Activated CD4-positive, alpha-beta T cell treated with anti-CD3 and anti-CD28 coated beads for 1 hour (primary cell): ENCODE measurements around the gene LRSAM1.
"Not testable (repeated sequence)": the region's sequence is repeated elsewhere in the genome, so short reads cannot be mapped to it uniquely, and the experiment has no call there.

Experiments used
- DNase-seq: peaks from one replicate; pipeline ENCODE4 v3.0.0-alpha.2; 2020

Gene LRSAM1

GRCh38 chr9:127463382-127463781, 12.1 kb downstream of the LRSAM1 start:
- DNase-seq = no peak

DNA sequence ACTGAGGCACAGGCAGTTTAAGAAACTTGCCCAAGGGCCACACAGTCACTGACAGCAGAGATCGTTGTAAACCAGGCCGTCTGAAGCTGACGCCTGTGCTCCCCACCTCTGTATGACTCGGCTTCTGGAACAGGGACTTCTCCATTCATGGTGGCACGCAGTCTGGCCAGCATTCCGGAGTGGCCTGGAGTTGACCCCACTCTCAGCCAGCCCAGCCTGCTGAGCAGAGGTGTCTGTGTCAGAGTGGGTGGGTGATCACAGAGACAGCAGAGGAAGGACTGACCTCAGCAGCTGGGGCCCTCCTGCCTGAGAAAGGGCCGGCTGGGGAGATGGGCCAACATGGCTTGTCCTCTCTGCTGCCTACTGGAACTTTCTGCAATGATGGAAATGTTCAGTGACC, 12.6 kb downstream of the LRSAM1 start:
- DNase-seq = no peak

DNA sequence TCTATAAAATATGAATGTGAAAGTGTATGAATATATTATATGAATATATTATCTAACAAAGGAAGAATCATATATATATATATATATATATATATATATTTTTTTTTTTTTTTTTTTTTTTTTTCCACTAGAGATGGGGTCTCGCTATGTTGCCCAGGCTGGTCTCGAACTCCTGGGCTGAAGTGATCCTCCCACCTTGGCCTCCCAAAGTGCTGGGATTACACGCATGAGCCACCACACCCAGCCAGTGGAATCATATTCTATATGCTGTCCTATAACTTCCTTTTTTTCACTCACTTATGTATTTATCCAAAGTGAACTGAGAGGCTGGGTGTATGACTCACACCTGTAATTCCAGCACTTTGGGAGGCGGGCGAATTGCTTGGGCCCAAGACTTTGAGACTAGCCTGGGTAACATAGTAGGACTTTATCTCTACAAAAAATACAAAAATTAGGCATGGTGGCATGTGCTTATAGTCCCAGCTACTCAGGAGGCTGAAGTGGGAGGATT, 15.2 kb downstream of the LRSAM1 start:
- DNase-seq = not testable (repeated sequence)

- DNase-seq = no peak
These were observed 16.3 kb downstream of the LRSAM1 start for GRCh38 chr9:127467621-127468020.

GRCh38 chr9:127470662-127471061, 19.4 kb downstream of the LRSAM1 start:
- no peak for DNase-seq

DNA sequence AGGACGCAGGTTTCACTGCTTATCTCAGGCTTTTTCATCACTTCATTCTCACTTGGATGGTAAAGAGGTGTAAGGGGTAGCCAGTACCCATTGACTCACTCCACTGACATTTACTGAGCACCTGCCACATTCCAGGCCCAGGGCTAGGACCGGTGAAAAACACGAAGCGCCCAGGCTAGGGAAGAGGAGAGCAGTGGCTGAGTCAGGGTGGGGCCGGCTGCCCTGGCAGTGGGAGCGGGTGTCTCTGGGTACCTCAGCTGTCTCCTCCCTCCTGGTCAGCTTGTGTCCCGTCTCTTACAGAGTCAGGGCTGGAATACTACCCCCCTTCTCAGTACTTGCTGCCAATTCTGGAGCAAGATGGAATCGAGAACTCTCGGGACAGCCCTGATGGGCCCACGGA, 22.2 kb downstream of the LRSAM1 start:
- DNase-seq = no peak

- DNase-seq = no peak
These were observed 22.6 kb downstream of the LRSAM1 start for GRCh38 chr9:127473932-127474331.

GRCh38 chr9:127474592-127474991, 23.3 kb downstream of the LRSAM1 start:
- DNase-seq = no peak

DNA sequence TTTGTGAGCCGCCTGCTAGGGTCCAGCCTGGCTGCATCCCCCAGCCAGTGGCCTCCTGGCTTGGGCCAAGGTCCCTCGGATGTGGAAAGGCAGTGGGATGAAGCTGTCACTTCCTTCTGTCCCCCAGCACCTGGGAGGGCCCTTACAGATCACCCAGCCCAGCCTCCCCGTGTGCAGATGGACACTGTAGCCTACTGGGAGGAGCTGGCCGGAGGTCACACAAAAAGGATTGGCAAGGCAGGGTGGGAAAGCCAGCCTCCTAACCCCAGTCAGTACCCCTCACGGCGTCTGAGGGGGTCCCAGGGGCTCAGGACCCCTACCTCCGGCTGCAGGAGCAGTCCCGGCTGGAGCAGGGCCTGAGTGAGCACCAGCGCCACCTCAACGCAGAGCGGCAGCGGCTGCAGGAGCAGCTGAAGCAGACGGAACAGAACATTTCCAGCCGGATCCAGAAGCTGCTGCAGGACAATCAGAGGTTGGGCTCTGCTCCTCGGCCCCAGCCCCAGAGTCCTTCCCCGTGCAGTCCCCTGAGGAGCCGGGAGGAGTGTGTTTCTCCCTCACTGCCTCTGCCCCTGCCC, 28.3 kb downstream of the LRSAM1 start:
- no peak for DNase-seq

DNA sequence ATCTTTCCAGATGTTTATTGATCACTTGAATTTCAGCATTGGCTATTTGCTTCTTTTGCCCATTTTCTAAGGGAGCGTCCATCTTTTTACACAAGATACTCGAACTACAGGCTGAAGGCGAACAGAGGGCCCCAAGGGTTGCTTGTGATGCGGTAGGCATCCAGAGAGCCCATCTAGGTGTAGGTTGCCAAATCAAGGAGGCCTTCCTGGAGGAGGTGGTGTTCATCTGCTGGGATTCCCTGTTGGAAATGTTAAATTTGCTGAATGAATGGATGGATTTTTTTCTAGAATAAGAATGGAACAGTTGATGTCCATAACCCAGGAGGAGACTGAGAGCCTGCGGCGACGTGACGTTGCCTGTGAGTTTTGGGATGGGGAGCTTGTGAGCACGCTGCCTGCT, 31.4 kb downstream of the LRSAM1 start:
- DNase-seq = no peak

DNA sequence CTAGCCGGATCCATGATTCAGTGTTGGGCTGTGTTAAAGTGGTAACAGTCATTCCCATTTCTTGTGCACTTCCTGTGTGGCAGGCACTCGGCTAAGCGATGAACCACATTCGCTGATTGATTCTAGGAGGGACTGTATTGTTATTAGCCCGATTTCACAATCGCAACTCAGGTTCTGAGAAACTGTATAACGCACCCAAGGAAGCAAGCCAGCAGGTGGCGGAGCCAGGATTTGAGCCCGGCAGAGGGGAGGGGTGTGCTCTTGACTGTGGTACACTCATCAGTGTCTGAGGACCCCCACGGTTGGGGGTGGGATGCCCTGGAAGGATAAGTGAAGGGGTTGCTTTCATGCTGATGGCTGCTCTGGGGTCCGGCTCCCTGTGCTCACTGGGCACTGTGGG, 34.7 kb downstream of the LRSAM1 start:
- no peak for DNase-seq

DNA sequence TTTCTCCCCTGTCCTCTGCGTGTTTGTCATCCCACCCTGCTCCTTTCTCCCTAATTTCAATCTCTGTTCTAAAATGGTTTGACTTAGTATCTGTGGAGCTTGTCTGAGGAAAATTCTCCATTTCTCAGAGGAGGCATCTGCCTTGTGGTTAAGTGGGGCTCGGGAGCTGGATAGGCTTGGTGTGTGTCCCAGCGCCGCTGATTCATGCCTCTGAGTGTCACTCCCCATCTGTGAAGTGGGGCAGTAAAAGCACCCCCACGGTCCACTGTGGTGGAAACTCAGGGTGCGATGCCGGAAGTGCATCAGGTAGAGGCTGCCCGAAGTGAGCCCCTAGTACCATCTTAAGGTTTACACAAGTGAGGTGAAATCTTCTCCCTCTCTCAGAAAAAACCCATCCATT, 37.6 kb downstream of the LRSAM1 start:
- no peak for DNase-seq

GRCh38 chr9:127489471-127490115, 38.3 kb downstream of the LRSAM1 start:
- no peak for DNase-seq

- DNase-seq = no peak
These were observed 39.4 kb downstream of the LRSAM1 start for GRCh38 chr9:127490535-127491230.

DNA sequence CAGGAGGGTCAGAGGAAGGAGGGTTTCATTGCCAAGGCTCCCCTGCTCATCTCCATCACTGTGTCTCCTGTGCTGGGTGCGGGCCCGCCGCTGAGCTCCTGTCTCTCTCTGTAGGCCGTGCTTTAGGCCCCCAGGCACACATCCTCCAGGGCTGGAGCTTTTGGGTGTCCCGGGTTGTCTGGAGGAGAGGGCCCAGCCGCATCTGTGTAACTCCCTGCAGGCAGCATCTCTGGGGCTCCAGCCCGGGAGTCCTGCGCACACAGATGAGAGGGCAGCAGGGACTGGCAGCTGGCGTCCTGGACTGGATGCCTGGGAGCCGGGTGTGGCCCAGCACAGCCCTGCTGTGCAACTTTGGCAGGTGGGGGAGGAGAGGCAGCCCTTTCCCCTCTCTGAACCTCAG, 40.2 kb downstream of the LRSAM1 start:
- DNase-seq = no peak

GRCh38 chr9:127492616-127493015, 41.3 kb downstream of the LRSAM1 start:
- no peak for DNase-seq

DNA sequence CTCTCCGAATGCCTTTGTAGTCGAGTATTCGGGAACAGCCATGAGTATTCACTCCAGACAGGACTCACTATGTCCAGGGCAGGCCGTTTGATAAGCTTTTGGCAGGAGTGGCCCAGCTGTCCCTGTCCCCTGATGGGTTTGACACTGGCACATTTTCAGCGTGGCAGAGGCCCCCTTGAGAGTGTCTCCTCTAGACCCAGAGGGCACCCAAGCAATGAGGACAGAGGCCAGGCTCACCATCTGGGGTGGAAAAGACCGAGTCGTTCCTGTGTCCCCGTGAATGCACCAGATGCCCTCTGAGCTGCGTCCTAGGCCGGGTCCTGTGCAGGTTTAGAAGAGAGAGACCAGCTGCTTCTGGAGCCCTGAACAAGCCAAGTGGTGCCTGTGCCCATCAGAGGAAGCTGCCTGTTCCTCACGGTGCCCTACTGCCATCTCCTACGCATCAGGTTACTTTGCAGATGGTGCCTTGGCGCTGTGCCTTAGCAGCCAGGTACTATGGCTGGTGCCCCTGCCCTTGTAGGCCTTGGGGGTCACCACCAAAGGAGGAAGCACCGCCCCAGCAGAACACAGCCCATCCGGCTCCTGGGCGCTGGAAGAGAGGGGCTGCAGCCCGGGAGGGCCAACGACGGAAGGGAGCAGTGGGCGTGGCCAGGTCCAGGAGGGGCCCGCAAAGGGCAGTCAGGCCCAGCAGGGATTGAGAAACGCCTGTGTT, 42.4 kb downstream of the LRSAM1 start:
- no peak for DNase-seq

DNA sequence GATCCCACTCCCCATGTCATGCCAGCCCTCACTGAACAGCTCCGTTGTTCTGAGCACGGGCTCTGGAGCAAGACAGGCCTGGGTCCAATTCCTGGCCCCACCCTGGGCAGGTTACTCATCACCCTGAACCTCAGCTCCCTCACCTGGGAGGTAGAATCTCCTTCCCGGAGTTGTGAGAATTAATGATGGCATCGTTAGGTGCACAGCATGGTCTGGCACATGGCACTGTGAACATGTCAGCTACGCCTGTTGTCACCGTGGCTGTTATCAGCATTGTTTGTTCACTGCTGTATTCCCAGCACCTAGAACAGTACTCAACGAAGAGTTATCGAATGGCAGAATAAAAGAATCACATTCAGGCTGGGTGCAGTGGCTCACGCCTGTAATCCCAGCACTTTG, 43.0 kb downstream of the LRSAM1 start:
- no peak for DNase-seq

- DNase-seq = no peak
These were observed 44.7 kb downstream of the LRSAM1 start for GRCh38 chr9:127495884-127496555.

- DNase-seq = no peak
These were observed 45.7 kb downstream of the LRSAM1 start for GRCh38 chr9:127496974-127497373.

DNA sequence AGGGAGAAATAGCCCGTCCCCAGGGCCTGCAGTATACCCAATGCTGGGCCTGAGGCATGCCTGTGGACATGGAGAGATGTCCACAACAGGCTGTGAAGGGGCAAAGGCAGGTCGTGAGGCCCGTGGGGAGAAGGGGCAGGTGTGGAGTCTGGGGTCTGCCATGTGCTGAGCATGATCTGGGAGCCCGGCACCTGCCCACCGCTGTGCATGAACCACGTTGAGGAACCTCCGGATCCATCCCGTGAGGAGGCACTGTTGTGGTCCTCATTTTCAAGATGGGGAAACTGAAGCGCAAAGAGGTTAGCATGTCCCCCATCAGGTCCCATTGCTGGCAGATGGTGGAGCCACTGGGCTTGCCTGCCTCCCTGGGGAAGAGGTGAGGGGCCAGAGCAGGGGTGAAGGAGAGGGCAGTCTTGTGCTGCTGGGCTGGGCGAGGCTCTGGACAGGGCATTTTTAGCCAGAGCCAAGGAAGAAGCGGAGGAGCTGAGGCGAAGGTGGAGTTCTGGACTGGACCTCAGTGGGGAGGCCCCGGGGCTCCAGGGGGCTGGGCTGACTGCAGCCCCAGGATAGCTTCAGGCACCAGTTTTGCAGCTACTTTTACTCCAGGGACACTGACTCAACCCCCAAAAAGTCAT, 46.5 kb downstream of the LRSAM1 start:
- DNase-seq = no peak

GRCh38 chr9:127498298-127498697, 47.0 kb downstream of the LRSAM1 start:
- DNase-seq = no peak

GRCh38 chr9:127500399-127500798, 49.1 kb downstream of the LRSAM1 start:
- no peak for DNase-seq
